HL-60/S4 treated with retinoic acid at 250 ng/mL for 4 days and 3 days (cell line): ENCODE data around the gene TRIM7.

Source experiments
- in situ Hi-C: fragments of 300-500 bp; cut with MboI; formaldehyde crosslinking; loops from 2 replicates; pipeline ENCODE4 v1.7.0; 2022; ENCODE audit warnings: low sequenced_read_pairs

TRIM7 gene

DNA sequence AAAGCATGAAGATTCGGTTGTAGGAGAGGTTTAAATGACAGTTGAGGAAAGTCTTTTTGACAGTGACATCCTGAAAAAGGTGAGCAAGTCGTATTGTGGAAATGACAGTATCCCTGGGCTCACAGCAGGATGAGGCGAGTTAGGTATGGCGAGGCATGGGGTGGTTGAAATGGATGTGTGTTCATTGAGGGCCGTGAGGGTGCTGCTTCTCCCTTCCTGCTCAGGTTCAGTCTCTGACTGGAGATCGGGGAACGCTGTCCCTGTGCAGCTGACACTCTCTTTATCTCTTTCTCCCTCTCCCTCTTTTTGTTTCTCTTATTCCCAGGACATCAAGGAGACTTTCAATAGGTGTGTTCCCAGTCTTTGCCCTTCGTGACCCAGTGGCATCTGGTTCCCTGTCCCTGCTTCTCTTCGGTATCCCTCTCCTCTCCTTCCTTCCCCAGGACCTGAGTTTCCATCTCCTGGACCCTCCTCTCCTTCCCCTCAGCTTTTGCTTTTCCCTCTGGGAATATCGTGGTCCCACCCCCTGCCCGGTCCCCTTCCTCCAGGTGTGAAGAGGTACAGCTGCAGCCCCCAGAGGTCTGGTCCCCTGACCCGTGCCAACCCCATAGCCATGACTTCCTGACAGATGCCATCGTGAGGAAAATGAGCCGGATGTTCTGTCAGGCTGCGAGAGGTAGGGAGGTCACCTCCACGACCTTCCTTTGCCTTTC is 28.2 kb upstream of the TRIM7 start:
- in situ Hi-C loops: no loop called here

DNA sequence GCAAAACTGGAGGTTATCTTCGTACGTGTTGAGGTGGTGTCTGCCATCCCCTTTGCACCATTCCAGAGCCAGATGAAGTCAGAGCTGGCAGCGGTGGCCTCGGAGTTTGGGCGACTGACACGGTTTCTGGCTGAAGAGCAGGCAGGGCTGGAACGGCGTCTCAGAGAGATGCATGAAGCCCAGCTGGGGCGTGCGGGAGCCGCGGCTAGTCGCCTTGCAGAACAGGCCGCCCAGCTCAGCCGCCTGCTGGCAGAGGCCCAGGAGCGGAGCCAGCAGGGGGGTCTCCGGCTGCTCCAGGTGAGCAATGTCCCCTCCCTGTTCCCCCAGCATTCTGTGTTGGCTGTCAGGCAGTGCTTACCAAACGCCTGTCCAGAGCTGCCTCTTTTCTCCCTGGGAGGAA is 27.6 kb upstream of the TRIM7 start:
- in situ Hi-C loops: no loop called here

DNA sequence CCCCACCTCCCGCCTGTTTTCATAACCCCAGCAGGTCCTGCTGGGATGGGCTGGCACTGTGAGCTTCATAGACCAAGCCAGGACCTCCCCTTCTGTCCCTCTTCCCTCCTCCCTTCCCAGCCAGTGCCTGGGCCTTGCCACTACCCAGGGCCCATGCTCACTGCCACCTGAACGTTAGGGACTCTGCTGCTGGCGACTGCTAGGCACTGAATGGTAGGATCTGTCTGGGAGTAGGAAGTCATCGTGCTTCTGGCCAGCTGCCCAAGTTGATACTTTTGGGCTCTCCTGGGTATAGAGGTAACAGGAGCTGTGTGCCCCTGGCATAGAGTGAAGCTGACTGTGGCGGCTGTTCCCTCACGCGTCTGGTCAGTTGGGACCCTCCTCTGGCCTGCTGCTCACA is 26.4 kb upstream of the TRIM7 start:
- in situ Hi-C loops: no loop called here

DNA sequence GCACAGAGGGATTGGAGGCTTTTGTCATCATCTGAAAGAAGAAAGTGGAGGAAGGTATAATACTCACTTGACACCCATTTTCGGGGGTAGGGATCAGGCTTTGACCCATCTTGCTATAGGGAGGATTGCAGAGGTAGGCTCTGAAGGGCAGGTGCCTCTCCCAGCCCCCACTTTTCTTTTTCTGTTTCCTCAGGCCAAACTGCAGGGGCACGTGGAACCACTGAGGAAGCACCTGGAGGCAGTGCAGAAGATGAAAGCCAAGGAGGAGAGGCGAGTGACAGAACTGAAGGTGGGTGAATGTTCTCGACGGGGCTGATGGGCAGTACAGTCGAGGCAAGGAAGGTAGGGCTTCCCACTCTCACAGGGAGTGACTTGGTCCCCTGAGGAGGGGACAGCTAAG is 25.6 kb upstream of the TRIM7 start:
- in situ Hi-C loops: no loop called here

DNA sequence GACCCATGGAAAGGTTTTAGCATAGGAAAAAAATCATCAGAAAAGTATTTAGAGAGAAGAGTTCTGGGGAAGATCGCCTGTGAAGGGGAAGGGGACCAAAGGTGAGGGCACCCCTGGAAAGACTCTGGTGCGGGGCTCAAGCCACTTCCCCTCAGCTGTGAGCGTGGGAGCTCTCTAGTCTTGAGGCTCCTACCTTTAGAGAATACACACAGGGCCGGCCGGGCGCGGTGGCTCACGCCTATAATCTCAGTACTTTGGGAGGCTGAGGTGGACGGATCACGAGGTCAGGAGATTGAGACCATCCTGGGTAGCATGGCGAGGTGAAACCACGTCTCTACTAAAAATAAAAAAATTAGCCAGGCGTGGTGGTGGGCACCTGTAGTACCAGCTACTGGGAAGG is 25.0 kb upstream of the TRIM7 start:
- in situ Hi-C loops: no loop called here

DNA sequence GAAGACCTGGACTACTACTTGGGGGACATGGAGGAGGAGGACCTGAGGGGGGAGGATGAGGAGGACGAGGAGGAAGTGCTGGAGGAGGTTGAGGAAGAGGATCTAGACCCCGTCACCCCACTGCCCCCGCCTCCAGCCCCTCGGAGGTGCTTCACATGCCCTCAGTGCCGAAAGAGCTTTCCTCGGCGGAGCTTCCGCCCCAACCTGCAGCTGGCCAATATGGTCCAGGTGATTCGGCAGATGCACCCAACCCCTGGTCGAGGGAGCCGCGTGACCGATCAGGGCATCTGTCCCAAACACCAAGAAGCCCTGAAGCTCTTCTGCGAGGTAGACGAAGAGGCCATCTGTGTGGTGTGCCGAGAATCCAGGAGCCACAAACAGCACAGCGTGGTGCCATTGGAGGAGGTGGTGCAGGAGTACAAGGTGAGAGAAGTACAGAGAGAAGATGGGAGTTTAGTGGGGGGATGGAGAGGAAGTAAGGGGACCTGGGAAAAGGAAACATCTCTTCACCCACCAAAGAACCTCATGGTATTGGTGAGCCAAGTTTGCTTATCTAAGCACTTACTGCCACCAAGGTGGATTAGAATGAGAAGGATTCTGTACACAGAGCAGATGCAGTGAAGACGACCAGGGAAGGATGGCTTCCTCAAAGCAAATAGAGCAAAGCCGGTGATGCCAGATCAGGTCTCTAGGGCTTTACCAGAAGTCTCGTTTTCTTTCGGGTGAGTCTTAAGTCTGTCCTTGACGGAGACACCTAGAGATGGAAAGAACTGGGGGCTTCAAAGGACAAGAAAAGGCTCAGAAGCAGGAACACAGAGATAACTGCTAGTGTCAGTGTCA is 19.6 kb upstream of the TRIM7 start:
- in situ Hi-C loops: no loop called here

DNA sequence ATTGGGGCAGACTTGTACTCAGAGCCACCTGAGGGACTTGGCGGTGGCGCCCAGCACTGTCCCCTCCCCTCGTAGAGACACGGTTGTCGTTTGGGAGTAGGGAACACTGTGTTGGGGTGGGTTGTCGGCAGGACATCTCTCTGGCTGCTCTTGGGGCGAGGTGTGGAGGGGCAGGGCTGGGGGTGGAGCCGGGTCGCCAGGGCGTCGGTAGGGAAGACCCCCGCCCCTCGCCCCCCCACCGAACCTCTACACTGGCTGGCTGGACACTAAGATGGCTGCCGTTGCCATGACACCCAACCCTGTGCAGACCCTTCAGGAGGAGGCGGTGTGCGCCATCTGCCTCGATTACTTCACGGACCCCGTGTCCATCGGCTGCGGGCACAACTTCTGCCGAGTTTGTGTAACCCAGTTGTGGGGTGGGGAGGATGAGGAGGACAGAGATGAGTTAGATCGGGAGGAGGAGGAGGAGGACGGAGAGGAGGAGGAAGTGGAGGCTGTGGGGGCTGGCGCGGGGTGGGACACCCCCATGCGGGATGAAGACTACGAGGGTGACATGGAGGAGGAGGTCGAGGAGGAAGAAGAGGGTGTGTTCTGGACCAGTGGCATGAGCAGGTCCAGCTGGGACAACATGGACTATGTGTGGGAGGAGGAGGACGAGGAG is 18.9 kb upstream of the TRIM7 start:
- in situ Hi-C loops: no loop called here

DNA sequence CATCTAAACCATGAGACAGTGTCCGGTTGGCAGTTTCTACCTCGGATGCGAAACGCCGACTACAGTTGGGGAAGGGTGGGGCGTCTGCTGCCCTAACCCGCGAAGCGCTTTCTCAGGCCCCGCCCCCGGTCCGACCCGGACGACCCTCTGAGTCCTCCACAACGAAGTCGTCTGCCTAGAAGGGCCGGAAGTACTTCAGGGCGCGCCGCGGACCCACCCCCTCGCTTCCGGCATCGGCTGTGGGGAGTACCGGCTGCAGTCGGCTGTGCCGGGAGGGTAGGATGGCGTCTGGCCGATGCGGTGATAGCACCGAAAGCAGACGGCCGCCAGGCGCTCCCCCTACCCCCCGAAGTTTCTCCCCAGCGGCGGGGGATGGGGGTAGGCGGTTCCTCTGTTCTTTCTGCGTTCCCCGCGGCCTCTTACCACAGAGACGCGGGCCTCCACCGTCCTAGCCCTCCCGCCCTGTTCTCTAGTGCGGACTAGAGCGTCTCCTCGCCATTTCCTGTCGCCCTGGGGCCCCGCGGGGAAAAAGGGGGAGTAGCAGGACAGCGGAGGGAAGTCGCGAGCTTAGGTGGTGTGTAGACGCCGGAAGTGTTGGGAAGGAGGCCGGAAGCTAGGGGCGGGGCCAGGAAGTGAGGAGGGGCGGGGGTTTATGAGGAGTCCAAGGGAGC is 18.2 kb upstream of the TRIM7 start, which contains the start of gene TRIM41:
TRIM41 (plus strand) TSS at position 224 of the 671 bp plus-strand sequence. CDS start 719 bp downstream, outside the sequence.
- in situ Hi-C loops: no loop called here

DNA sequence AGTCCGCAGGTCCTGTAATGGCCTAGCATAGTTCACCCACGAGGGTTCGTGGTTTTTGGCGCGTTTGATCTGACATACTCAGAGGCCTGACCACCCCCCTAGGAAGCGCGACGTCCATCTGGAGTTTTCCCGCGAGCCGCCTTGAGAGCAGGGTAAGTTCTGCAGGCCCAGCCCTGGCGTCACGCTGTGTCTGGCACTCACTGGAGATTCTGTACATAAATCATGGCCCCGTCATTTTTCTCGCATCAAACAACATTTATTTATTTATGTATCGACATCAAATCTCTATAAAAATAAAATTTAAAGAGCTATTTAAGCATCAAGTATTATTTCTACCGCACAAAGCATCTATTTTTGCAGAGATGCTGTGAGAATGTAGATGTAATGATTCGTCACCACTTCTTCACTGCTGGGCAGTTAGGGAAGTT is 17.6 kb upstream of the TRIM7 start:
- in situ Hi-C loops: no loop called here

DNA sequence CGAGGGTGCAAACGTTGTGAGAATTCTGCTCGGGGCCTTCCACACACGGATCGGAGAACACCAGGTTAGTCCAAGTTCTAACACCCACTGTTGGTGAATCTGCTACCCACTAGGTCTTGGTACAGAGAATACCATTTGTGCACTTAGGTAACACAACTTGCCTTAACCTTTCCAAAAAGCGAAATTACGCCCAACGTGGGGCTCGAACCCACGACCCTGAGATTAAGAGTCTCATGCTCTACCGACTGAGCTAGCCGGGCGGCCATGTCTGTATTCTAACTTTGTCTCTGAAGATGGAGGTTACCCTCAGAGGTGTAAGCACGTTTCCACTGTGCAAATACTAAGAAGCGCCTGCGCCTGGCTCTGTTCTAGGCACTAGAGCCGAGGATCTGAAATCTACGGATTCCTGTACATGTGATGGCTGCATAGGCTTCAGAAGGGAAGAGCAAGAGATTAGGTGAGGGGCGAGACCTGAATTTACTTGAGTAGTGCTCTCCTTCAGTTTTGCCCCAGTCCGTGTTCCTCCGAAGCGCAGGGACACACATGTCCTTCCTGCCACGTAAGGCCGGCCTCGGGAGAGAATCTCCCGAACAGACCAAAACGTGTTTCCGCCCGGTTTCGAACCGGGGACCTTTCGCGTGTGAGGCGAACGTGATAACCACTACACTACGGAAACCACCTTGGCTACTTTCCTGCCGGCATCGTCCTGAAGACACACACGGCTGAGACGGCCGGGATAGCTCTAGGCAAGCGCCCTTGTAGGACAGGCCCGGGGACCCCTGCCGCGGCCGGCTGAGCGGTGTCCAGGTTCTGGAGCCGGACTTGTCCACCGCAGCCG is 17.0 kb upstream of the TRIM7 start:
- in situ Hi-C loops: no loop called here

DNA sequence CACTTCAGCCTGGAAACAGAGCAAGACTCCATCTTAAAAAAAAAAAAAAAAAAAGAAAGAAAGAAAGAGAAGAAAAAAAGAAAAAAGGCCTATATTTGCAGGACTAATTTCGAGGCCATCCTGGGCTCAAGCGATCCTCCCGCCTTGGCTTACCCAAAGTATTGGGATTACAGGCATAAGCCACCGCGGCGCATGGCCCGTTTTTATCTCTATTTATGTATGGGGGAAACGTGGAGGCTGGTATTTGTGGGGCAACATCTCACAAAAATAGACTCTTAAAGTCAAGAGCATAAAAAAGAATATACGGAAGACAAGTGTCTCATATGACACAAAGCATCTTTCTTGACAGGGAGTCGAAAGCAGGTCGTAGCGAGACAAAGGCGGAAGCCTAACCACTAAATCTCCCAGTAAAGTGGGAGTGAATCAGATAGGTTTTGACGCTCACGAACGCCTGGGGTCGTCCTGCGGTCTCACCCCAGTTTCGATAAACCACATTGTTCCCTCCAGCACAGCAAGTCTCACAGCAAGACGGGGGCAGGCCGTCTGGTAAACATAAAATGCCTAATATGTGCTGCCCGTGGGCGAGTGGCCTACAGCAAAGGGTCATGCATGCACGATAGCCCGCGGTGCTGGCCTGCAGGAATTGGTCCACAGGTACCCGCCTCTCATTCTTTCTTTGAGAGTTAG is 16.3 kb upstream of the TRIM7 start:
- in situ Hi-C loops: no loop called here

DNA sequence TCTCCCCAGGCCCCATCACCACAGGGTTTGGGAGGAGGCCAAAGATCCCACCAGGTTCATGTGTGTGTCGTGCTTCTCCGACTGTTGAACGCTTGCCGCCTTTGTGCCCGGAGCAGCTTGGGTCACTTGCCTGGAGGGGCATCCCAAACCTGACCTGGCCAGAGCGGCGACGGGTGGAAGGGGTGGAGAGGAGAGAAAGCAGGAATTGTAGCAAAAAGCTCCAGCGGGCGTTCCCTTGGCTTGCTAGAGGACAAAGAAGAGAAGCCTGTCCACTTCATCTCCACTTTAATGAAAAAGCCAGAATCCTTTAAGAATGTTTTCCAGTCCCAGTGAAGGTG is 15.2 kb upstream of the TRIM7 start:
- in situ Hi-C loops: no loop called here

DNA sequence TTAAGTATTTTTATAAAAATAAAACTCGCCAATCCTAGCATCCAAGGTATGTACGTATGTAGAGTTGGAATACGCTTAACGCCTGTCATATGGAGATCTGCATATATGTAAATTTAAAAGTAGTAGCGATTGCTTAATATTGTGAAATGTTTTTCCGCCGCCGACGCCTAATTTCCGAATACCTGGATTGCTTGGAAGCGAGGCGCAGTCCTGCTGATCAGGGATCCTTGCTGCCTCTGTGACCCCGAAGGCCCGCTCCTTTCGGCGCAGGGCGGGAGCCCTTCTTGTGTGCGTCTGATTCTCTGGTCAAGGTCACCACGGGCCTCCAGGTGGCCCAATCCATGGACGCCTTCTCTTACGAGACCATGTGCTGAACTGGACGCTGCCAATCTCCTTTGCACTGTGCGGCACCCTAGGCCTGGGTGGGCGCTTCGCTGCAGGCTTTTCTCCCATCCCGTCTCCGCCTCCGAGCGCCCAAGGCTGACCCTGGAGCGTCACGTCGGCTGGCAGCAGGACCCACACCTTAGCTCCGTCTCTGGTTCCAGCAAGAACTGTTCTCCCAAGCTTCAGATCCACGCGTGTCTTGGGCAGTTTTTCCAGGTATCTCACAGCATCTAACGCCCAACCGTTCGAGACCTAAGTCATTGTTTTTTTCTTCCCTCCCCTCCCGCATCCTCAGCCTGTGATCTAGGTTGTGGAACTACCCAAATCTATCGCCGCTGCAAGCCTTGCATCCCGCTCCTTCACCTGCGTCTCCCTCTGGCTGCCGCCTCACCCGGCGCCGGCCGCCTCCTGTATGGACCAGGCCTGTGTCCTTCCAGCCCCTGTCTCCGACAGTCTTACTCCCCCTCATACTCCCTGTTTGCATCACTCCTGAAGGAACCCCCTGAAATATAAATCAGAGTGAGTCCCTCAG is 14.5 kb upstream of the TRIM7 start:
- in situ Hi-C loops: no loop called here

DNA sequence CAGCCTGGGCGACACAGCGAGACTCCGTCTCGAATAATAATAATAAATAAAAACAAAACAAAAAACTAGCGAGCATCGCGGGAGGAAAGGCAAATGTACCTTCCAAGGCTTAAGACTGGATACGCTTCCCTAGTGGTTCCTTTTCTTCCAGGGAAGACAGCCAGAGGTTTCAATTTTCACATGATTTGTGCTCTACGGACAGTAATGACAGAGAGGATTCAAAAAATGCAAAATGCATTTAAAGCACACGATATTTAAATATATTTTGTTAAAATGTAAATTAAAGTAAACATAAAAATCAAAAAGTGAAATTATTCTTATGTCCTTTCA is 13.8 kb upstream of the TRIM7 start:
- in situ Hi-C loops: no loop called here

DNA sequence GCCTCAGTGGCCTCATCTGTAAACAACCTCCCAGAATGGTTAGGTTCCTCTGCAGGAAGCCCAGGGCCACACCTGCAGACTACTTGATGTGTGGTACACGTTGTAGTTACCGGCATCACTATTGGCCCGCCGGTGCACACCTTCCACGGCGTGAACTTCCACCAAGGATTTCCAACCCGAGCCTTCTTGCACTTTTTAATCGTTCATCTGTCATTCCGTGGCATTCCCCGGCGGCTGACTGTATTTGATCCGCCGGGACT is 12.7 kb upstream of the TRIM7 start:
- in situ Hi-C loops: no loop called here

DNA sequence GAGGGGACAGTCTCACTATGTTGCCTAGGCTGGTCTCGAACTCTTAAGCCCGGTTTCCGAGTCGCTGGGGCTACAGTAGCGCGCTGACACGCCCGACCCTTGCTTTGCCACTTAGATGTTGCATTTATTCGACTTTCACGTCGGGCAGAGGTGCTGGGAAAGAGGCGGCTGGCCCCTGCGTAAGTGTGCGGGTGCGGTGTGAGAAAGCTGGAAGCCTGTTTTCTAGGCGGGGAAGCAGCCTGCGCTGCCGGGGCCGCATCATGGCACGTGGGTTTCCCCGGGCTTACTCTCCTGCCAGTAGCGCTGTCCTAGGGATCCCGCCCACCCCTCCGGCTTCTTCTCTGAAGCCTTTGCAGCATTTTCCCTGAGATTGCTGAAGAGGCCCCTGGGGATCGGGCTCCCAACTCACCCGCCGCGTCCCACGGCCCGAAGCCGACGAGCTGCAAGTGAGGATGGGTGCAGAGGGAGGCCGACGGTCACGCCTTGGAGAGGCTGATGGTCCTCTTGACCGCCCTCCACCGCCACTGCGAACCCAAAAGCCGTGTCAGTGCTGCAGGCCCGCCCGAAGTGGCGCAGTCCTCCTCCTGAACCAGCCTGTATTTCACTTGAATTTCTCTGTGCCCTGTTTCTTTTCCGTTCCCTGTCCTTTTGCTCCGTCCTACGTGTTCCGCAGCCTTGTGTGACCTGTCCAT is 12.3 kb upstream of the TRIM7 start:
- in situ Hi-C loops: no loop called here

DNA sequence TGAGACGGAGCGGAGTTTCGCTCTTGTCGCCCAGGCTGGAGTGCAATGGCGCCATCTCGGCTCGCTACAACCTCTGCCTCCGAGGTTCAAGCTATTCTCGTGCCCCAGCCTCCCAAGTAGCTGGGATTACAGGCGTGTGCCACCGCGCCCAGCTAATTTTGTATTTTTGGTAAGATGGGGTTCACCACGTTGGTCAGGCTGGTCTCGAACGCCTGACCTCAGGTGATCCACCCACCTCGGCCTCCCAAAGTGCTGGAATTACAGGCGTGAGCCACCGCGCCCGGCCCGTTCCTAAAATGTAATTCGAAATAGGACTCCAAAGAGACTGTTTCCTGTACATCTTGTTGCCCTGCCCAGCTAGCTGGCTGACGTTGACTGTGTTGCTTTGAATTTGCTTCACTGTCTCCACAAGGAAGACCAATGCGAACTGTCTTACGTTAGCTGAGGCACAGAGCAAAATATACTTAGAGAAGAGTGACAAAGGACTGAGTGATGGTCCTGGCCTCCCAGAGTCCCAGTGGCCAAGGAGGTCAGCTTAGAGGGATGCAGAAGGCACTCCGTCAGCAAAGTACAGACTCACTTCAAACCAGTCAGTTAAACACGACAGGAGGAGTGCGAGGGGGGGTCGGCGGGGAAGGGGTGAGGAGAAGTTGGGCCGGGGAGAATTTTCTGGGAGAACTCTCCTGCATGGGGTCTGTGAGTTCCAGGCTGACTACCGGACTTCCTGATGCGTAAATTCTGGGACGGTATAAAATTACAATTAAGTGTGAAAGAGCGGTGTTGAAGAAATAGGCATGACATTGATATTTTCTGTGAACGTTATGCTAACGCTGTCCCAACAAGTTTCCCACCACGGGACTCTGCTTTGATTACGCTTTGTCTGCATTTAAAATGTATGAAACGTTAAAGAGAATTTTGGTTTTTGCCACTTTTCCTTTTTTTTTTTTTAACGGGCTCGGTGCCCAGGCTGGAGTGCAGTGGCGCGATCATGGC is 11.3 kb upstream of the TRIM7 start:
- in situ Hi-C loops: no loop called here
